Measurements from ENCODE around the gene NACC1. TPM values are rescaled to one million over a fixed set of nuclear protein-coding genes. Genes with fewer than 3 reads are reported as not detected.

Gene NACC1
- total and polyA plus RNA-seq, 2 experiments from 2014 or later: 12.4 to 260 TPM

DNA sequence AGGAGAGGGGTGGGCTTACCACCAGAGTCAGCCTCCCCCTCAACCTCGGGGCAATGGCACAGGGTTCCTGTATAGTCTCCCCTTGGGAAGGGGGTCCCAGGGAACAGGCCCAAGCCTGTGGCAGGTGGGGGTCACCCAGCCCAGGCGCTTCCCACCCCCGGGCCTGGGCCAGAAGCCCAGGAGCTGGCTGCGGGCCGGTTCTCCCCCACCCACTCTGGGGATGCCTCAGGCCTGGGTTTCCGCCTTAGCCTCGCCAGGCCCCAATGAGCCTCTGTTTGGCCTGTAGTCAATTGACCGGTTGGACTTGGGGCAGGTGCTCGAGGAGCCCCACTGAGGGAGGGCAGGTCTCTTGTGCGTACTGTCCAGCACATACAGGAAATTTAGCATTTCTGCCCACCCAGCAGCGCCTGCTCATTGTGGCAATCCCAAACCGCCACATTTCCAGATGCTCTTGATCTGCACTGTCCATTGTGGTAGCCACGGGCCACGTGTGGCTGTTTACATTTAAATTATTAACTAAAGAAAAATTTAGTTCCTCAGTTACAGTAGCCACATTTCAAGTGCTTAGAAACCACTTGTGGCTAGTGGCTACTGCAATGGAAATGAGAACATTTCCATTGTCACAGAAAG is 25.3 kb upstream of the NACC1 start:
- TF ChIP-seq EZH2 (IDR thresholded peaks at IDR 0.05; ENCODE audit: low read depth, unreplicated experiment): no peak
- no peak for TF ChIP-seq CREB1 (CRISPR knock-in tag; IDR thresholded peaks at IDR 0.05; ENCODE audit: low read depth)
- no peak for TF ChIP-seq NANOG (IDR thresholded peaks at IDR 0.05; ENCODE audit: borderline replicate concordance)
- Mint-ChIP-seq H3K27me3 (ENCODE audit: insufficient read depth, low read depth, poor library complexity) (peaks cover 54% of the 10 kb centered on the region), H3K36me3 (ENCODE audit: low read depth) (no peaks in the 10 kb centered on the region), H3K4me3 (no peak overlapping the region), H3K9me3 (no peaks in the 10 kb centered on the region), H3K27ac (no peak overlapping the region), H3K4me1 (peaks cover 43% of the 10 kb centered on the region)
- H3K4me3 ChIP-seq: no peak overlapping the region
- no peak overlapping the region for H3K27ac ChIP-seq (ENCODE audit: low read depth)
- H4K20me1 ChIP-seq (replicated peaks; ENCODE audit: insufficient read depth): 0 out of 2 replicates have a peak, but pooled peaks cover 5% of the 10 kb centered on the region
- no peak overlapping the region for H3K4me2 ChIP-seq
- no peak for ATAC-seq
- peaks cover 38% of the 10 kb centered on the region for H3K4me1 ChIP-seq (ENCODE audit: insufficient read depth)
- peaks cover 50% of the 10 kb centered on the region for H3K27me3 ChIP-seq (ENCODE audit: insufficient read depth)
- no peaks in the 10 kb centered on the region for H3K9me2 ChIP-seq (ENCODE audit: insufficient read depth)
- no peak overlapping the region for H2AFZ ChIP-seq
- no peak for DNase-seq (ENCODE audit: low spot score)
- H3F3A ChIP-seq (replicated peaks; ENCODE audit: low read depth): peaks cover 30% of the 10 kb centered on the region
- H3K36me3 ChIP-seq (ENCODE audit: insufficient read depth): no peaks in the 10 kb centered on the region
- H3K79me2 ChIP-seq (replicated peaks; ENCODE audit: insufficient read depth): no peaks in the 10 kb centered on the region

DNA sequence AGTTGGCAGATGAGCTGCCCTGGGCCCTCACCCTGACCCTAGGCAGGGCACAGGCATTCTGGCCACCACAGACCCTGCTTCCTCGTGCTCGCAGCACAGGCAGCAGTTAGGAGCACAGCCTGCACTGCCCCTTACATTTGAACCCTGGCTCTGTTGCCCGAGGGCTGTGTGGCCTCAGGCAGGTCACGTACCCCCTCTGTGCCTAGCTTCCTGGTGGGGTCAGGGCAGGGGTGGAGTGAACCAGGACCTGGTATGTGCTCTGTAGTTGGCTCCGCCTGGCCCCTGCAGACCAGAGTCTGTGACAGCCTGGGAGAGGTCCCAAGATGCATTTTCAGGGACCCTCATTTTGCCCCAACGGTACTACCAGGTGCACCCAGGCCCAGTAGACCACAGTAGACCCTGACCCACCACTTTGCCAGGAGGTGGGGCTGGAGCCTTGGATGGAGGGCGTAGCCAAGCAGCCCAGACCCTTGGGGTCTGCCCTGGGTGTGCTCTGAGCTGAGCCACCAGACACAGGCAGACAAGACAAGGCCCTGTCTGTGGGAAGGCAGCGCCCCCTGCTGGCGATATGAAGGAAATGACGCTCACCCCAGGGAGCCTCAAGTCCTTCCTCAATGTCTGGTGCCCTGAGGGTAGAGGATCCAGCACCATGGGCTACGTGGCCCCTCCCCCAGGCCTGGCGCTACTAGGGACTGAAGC is 24.5 kb upstream of the NACC1 start:
- peaks cover 58% of the 10 kb centered on the region for H3K27me3 Mint-ChIP-seq (ENCODE audit: insufficient read depth, low read depth, poor library complexity)
- H2AFZ ChIP-seq: no peak overlapping the region

More for the DNA sequence above, 24.5 kb upstream of the NACC1 start:
- TF ChIP-seq NANOG (IDR thresholded peaks at IDR 0.05; ENCODE audit: borderline replicate concordance): no peak
- TF ChIP-seq CREB1 (CRISPR knock-in tag; IDR thresholded peaks at IDR 0.05; ENCODE audit: low read depth): peak; percentile 60
- TF ChIP-seq, protein P1, sequence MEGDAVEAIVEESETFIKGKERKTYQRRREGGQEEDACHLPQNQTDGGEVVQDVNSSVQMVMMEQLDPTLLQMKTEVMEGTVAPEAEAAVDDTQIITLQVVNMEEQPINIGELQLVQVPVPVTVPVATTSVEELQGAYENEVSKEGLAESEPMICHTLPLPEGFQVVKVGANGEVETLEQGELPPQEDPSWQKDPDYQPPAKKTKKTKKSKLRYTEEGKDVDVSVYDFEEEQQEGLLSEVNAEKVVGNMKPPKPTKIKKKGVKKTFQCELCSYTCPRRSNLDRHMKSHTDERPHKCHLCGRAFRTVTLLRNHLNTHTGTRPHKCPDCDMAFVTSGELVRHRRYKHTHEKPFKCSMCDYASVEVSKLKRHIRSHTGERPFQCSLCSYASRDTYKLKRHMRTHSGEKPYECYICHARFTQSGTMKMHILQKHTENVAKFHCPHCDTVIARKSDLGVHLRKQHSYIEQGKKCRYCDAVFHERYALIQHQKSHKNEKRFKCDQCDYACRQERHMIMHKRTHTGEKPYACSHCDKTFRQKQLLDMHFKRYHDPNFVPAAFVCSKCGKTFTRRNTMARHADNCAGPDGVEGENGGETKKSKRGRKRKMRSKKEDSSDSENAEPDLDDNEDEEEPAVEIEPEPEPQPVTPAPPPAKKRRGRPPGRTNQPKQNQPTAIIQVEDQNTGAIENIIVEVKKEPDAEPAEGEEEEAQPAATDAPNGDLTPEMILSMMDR (conservative IDR thresholded peaks at IDR 0.05; ENCODE audit: low read depth in 2 of 2): peak; percentile 84 to 99
- H3K27me3 ChIP-seq (ENCODE audit: insufficient read depth): peaks cover 59% of the 10 kb centered on the region
- DNase-seq (ENCODE audit: low spot score) (peak; percentile 90), ATAC-seq (peak; percentile 33)
- H3K27ac Mint-ChIP-seq: no peak overlapping the region
- no peaks in the 10 kb centered on the region for H3K9me2 ChIP-seq (ENCODE audit: insufficient read depth)
- no peaks in the 10 kb centered on the region for H3K79me2 ChIP-seq (replicated peaks; ENCODE audit: insufficient read depth)
- H3K36me3 ChIP-seq (ENCODE audit: insufficient read depth): no peaks in the 10 kb centered on the region
- H3K4me2 ChIP-seq: peak overlapping the region; percentile 87
- no peak overlapping the region for H3K27ac ChIP-seq (ENCODE audit: low read depth)
- H4K20me1 ChIP-seq (replicated peaks; ENCODE audit: insufficient read depth): 0 out of 2 replicates have a peak, but pooled peaks cover 5% of the 10 kb centered on the region
- peaks cover 41% of the 10 kb centered on the region for H3K4me1 ChIP-seq (ENCODE audit: insufficient read depth)
- H3K36me3 Mint-ChIP-seq (ENCODE audit: low read depth): no peaks in the 10 kb centered on the region
- H3K4me3 Mint-ChIP-seq: no peak overlapping the region; the same call in 2 of the 3 replicates
- peak overlapping the region; percentile 59; the same call in 1 of the 2 replicates for H3K4me3 ChIP-seq
- no peaks in the 10 kb centered on the region for H3K9me3 Mint-ChIP-seq
- peaks cover 33% of the 10 kb centered on the region for H3F3A ChIP-seq (replicated peaks; ENCODE audit: low read depth)
- H3K4me1 Mint-ChIP-seq: peaks cover 40% of the 10 kb centered on the region

All from GM23338 (cell line).